K562 (cell line): Measurements from ENCODE around the gene NEMP1. TPM values are rescaled to one million over a fixed set of nuclear protein-coding genes. Genes with fewer than 3 reads are reported as not detected.

Experiments
- ARID2 ChIP-seq: fragments of 450-650 bp; IDR thresholded peaks from 2 replicates; pipeline ENCODE4 v1.6.1; 2017; ENCODE audit warnings: antibody characterized with exemption, mild to moderate bottlenecking
- BACH1 ChIP-seq: fragments of 200-800 bp; sonication (Bioruptor generic); IDR thresholded peaks from 2 replicates; pipeline ENCODE4 v1.6.1; 2016; ENCODE audit warnings: missing genetic modification characterization, missing compliant biosample characterization
- BMI1 ChIP-seq: fragments of 150-350 bp; IDR thresholded peaks from 2 replicates; pipeline ENCODE4 v1.6.1; 2014; ENCODE audit warnings: low read length
- EZH2 ChIP-seq: IDR thresholded peaks from 2 replicates; pipeline ENCODE4 v1.6.1; 2012; ENCODE audit warnings: low read depth, mild to moderate bottlenecking, inconsistent platforms, low read length, borderline replicate concordance
- FOXA1 ChIP-seq: fragments of 450-650 bp; IDR thresholded peaks from 2 replicates; pipeline ENCODE4 v1.6.1; 2016; ENCODE audit warnings: mild to moderate bottlenecking, borderline replicate concordance
- HNRNPUL1 ChIP-seq: fragments of 200-400 bp; formaldehyde crosslinking; IDR thresholded peaks from 2 replicates; pipeline ENCODE4 v1.6.1; 2017; ENCODE audit warnings: low read length
- IFI16 ChIP-seq: fragments of 250-450 bp; sonication (Bioruptor Pico); IDR thresholded peaks from 2 replicates; pipeline ENCODE4 v2.1.2; 2022; ENCODE audit warnings: mild to moderate bottlenecking, inconsistent platforms
- ILF3 ChIP-seq: fragments of 450-650 bp; IDR thresholded peaks from 2 replicates; pipeline ENCODE4 v1.6.1; 2018; ENCODE audit warnings: antibody characterized with exemption, mild to moderate bottlenecking, moderate library complexity, borderline replicate concordance
- KDM2B ChIP-seq: fragments of 250-450 bp; sonication (Bioruptor Pico); IDR thresholded peaks from 2 replicates; pipeline ENCODE4 v1.8.0; 2021; ENCODE audit warnings: mild to moderate bottlenecking, moderate library complexity
- KLF16 ChIP-seq: IDR thresholded peaks from 2 replicates; pipeline ENCODE4 v1.6.1; 2016; ENCODE audit warnings: antibody characterized with exemption
- LEF1 ChIP-seq: fragments of 450-650 bp; IDR thresholded peaks from 2 replicates; pipeline ENCODE4 v1.6.1; 2016; ENCODE audit warnings: mild to moderate bottlenecking
- MTA3 ChIP-seq: fragments of 450-650 bp; formaldehyde crosslinking; IDR thresholded peaks from 2 replicates; pipeline ENCODE4 v1.6.1; 2017; ENCODE audit warnings: mild to moderate bottlenecking, borderline replicate concordance
- NCOR1 ChIP-seq: fragments of 450-650 bp; IDR thresholded peaks from 2 replicates; pipeline ENCODE4 v1.6.1; 2016; ENCODE audit warnings: mild to moderate bottlenecking, moderate library complexity
- POLR3G ChIP-seq: IDR thresholded peaks from 2 replicates; pipeline ENCODE4 v1.6.1; 2011; ENCODE audit not compliant: insufficient read length, insufficient replicate concordance; ENCODE audit errors: extremely low read depth
- RCOR1 ChIP-seq, 2 experiments: IDR thresholded peaks; 2 replicates each; pipeline ENCODE4 v1.6.1; 2012; ENCODE audit warnings: low read depth in 2 of 2, low read length in 2 of 2, borderline replicate concordance in 1 of 2, improper control_type of control experiment in 1 of 2
- SAP30 ChIP-seq: fragments of 200-600 bp; sonication (generic); IDR thresholded peaks from 2 replicates; pipeline ENCODE4 v1.6.1; 2012; ENCODE audit warnings: borderline replicate concordance, low read depth, mild to moderate bottlenecking, moderate library complexity, low read length, control low read depth, inconsistent platforms; ENCODE audit not compliant: insufficient read depth, poor library complexity, severe bottlenecking
- ZBTB11 ChIP-seq, 3 experiments: fragments of 200-800 bp in 1 of 3; fragments of 250-450 bp in 1 of 3; fragments of 450-650 bp in 1 of 3; sonication (Bioruptor Pico) in 1 of 3; sonication (Bioruptor generic) in 1 of 3; formaldehyde crosslinking in 1 of 3; IDR thresholded peaks; 2 replicates each; pipeline versions ENCODE4 v1.6.1 to v1.8.0; 2016 to 2022; ENCODE audit warnings: mild to moderate bottlenecking in 2 of 3, missing genetic modification characterization in 2 of 3, missing compliant biosample characterization in 1 of 3, moderate library complexity in 1 of 3
- ZEB2 ChIP-seq: fragments of 450-650 bp; IDR thresholded peaks from 2 replicates; pipeline ENCODE4 v1.6.1; 2016
- ZNF121 ChIP-seq: sonication (generic); formaldehyde crosslinking; conservative IDR thresholded peaks from 2 replicates; pipeline ENCODE4 v1.8.0; 2022; ENCODE audit warnings: missing genetic modification reagents
- polyA plus RNA-seq, 8 experiments: library from polyadenylated mRNA; depleted of rRNA in 4 of 8; stranded (reverse) in 5 of 8; unstranded in 3 of 8; fragments of >200 nt; fragmentation: Nextera tagmentation in 2 of 8; fragmentation: Illumina TruSeq in 1 of 8; extraction: Ambion mirVana in 2 of 8; extraction: Trizol in 1 of 8; gene quantifications; 2 replicates each; pipeline versions ENCODE4 v1.2.1 to v1.2.3, GENCODE V29; 2011 to 2014; ENCODE audit warnings: inconsistent platforms in 1 of 8, missing spikeins in 1 of 8
- total RNA-seq, 7 experiments: library from RNA; depleted of rRNA in 6 of 7; stranded (reverse); fragments of >200 nt in 6 of 7; fragmentation: Illumina TruSeq in 2 of 7; extraction: Trizol in 2 of 7; gene quantifications; 2 replicates each; pipeline versions ENCODE4 v1.2.1 to v1.2.3, GENCODE V29; 2011 to 2021; ENCODE audit warnings: low replicate concordance in 1 of 7
- TF ChIP-seq, protein P1 (sequence below), 2 experiments: fragments of 450-650 bp; conservative IDR thresholded peaks; 2 replicates each; pipeline ENCODE4 v1.6.1; 2017; ENCODE audit warnings: mild to moderate bottlenecking in 2 of 2, moderate library complexity in 2 of 2
- TF ChIP-seq, protein P2 (sequence below): fragments of 250-450 bp; sonication (Bioruptor Pico); IDR thresholded peaks from 2 replicates; pipeline ENCODE4 v1.8.0; 2021; ENCODE audit warnings: moderate library complexity, mild to moderate bottlenecking, inconsistent platforms

NEMP1 gene
- total and polyA plus RNA-seq, 9 of the 15 experiments (the other 6 are each of a cell fraction or from before 2014, with no cell fraction given), result 9.5 to 82.2 (median 41.2) TPM

DNA sequence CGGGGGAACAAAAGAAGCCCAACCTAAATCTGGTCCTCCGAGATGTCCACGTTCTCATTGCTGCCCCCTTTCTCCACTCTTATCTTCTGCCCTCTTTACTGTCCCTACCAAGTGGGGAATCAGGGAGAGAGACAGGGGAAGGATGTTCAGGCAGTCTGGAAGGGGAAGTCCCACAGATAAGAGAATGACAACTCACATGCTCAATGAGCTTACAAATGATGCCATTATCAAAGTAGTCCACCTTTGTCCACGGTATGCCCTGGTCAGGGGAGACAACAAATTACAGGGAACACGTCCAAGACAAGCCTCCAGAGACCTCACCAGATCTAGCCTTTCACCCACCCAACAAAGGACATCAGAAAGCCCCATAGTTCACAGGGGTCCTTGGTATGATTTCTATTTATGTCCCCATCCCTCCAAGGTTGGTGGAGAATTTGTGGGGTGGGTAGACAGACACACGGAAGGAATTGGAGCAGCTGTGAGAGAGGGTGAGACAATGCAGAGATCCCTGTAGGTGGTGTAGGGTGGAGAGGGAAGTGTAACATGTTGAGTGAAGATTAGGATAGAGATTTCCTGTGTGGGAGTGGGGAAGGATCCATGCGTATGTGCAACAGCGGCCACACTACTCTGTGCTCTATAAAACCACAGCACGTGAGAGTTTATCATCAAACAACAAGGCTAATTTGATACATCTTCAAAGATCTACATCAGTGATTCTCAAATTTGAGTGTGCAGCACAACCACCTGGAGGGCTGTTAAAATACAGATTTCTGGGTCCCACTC is 39.4 kb downstream of the NEMP1 start (continued):
- TF ChIP-seq ZNF121 (CRISPR knock-in tag) (no peak), ZBTB11 (CRISPR knock-in tag; IDR thresholded peaks at IDR 0.05) (peak in 1 of 3 experiments; percentile 45; a peak in 1 of 6 replicates), BMI1 (no peak), POLR3G (no peak), NCOR1 (peak; percentile 89), ARID2 (no peak), LEF1 (no peak), EZH2 (0 out of 2 replicates have a peak, but pooled peaks have one; percentile 28), HNRNPUL1 (no peak), ZEB2 (no peak; the same call in 1 of the 2 replicates), KDM2B (no peak), IFI16 (CRISPR knock-in tag) (no peak), BACH1 (tag) (no peak), MTA3 (no peak), KLF16 (peak; percentile 79), FOXA1 (no peak), ILF3 (no peak), RCOR1 (IDR thresholded peaks at IDR 0.05; ENCODE audit: borderline replicate concordance in 1 of 2, low read depth in 2 of 2, low read length in 2 of 2) (peak in 1 of 2 experiments; percentile 79; a peak in 1 of 4 replicates), SAP30 (no peak)
- TF ChIP-seq, protein P1, sequence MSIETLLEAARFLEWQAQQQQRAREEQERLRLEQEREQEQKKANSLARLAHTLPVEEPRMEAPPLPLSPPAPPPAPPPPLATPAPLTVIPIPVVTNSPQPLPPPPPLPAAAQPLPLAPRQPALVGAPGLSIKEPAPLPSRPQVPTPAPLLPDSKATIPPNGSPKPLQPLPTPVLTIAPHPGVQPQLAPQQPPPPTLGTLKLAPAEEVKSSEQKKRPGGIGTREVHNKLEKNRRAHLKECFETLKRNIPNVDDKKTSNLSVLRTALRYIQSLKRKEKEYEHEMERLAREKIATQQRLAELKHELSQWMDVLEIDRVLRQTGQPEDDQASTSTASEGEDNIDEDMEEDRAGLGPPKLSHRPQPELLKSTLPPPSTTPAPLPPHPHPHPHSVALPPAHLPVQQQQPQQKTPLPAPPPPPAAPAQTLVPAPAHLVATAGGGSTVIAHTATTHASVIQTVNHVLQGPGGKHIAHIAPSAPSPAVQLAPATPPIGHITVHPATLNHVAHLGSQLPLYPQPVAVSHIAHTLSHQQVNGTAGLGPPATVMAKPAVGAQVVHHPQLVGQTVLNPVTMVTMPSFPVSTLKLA (conservative IDR thresholded peaks at IDR 0.05), result peak in 1 of 2 experiments; percentile 30; a peak in 1 of 4 replicates
- TF ChIP-seq, protein P2, sequence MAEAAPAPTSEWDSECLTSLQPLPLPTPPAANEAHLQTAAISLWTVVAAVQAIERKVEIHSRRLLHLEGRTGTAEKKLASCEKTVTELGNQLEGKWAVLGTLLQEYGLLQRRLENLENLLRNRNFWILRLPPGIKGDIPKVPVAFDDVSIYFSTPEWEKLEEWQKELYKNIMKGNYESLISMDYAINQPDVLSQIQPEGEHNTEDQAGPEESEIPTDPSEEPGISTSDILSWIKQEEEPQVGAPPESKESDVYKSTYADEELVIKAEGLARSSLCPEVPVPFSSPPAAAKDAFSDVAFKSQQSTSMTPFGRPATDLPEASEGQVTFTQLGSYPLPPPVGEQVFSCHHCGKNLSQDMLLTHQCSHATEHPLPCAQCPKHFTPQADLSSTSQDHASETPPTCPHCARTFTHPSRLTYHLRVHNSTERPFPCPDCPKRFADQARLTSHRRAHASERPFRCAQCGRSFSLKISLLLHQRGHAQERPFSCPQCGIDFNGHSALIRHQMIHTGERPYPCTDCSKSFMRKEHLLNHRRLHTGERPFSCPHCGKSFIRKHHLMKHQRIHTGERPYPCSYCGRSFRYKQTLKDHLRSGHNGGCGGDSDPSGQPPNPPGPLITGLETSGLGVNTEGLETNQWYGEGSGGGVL (CRISPR knock-in tag), result no peak
